T-helper 1 cell treated with Interleukin-12 subunit alpha and Interleukin-12 subunit beta and Interleukin-4 antibody, amounts not matched to agents 30 ng/mL and 1 ng/mL, for 36 hours (primary cell): ENCODE data around the gene SORCS2. TPM values are rescaled to one million over a fixed set of nuclear protein-coding genes. Genes with fewer than 3 reads are reported as not detected.

Source experiments
- intact Hi-C: fragments of 100-400 bp; cut with micrococcal nuclease; formaldehyde crosslinking; loops from one replicate; pipeline ENCODE4 v1.15.1; 2024
- total RNA-seq: library from RNA; stranded (reverse); gene quantifications from 2 replicates; pipeline ENCODE4 v1.2.3, GENCODE V29; 2022

SORCS2 gene
- total RNA-seq, 1 donor from 2014 or later = not detected

- intact Hi-C loops = no loop called here
These were observed 268.9 kb downstream of the SORCS2 start for GRCh38 chr4:7461230-7461629.

- intact Hi-C loops = no loop called here
These were observed 270.2 kb downstream of the SORCS2 start for GRCh38 chr4:7462509-7462971.

GRCh38 chr4:7463566-7464258 is 271.4 kb downstream of the SORCS2 start:
- intact Hi-C loops = no loop called here

GRCh38 chr4:7464259-7464655 is 271.9 kb downstream of the SORCS2 start:
- intact Hi-C loops = no loop called here

GRCh38 chr4:7465017-7465416 is 272.7 kb downstream of the SORCS2 start:
- intact Hi-C loops = no loop called here

GRCh38 chr4:7466215-7466614 is 273.9 kb downstream of the SORCS2 start:
- intact Hi-C loops = no loop called here

GRCh38 chr4:7466904-7467303 is 274.6 kb downstream of the SORCS2 start:
- intact Hi-C loops = no loop called here

- intact Hi-C loops = no loop called here
These were observed 275.1 kb downstream of the SORCS2 start for GRCh38 chr4:7467471-7467870.

GRCh38 chr4:7469023-7469422 is 276.7 kb downstream of the SORCS2 start:
- intact Hi-C loops = no loop called here

- intact Hi-C loops = no loop called here
These were observed 277.8 kb downstream of the SORCS2 start for GRCh38 chr4:7470111-7470510.

- intact Hi-C loops = no loop called here
These were observed 278.3 kb downstream of the SORCS2 start for GRCh38 chr4:7470522-7471128.

GRCh38 chr4:7472442-7473013 is 280.2 kb downstream of the SORCS2 start:
- intact Hi-C loops = no loop called here

- intact Hi-C loops = no loop called here
These were observed 280.7 kb downstream of the SORCS2 start for GRCh38 chr4:7473081-7473480.

- intact Hi-C loops = no loop called here
These were observed 282.0 kb downstream of the SORCS2 start for GRCh38 chr4:7474320-7474719.

GRCh38 chr4:7475207-7475606 is 282.9 kb downstream of the SORCS2 start:
- intact Hi-C loops = no loop called here

GRCh38 chr4:7476820-7477219 is 284.5 kb downstream of the SORCS2 start:
- intact Hi-C loops = no loop called here

- intact Hi-C loops = no loop called here
These were observed 285.4 kb downstream of the SORCS2 start for GRCh38 chr4:7477695-7478094.

GRCh38 chr4:7478665-7479064 is 286.3 kb downstream of the SORCS2 start:
- intact Hi-C loops = no loop called here

GRCh38 chr4:7480423-7480822 is 288.1 kb downstream of the SORCS2 start:
- intact Hi-C loops = no loop called here

GRCh38 chr4:7481227-7481626 is 288.9 kb downstream of the SORCS2 start:
- intact Hi-C loops = no loop called here

GRCh38 chr4:7485096-7485495 is 292.8 kb downstream of the SORCS2 start:
- intact Hi-C loops = no loop called here

GRCh38 chr4:7486101-7486500 is 293.8 kb downstream of the SORCS2 start:
- intact Hi-C loops = no loop called here

- intact Hi-C loops = no loop called here
These were observed 295.2 kb downstream of the SORCS2 start for GRCh38 chr4:7487502-7487901.
